Measurements from ENCODE around the gene MAP7.
"Not testable (repeated sequence)": the region's sequence is repeated elsewhere in the genome, so short reads cannot be mapped to it uniquely, and the experiment has no call there.

MAP7 gene

DNA sequence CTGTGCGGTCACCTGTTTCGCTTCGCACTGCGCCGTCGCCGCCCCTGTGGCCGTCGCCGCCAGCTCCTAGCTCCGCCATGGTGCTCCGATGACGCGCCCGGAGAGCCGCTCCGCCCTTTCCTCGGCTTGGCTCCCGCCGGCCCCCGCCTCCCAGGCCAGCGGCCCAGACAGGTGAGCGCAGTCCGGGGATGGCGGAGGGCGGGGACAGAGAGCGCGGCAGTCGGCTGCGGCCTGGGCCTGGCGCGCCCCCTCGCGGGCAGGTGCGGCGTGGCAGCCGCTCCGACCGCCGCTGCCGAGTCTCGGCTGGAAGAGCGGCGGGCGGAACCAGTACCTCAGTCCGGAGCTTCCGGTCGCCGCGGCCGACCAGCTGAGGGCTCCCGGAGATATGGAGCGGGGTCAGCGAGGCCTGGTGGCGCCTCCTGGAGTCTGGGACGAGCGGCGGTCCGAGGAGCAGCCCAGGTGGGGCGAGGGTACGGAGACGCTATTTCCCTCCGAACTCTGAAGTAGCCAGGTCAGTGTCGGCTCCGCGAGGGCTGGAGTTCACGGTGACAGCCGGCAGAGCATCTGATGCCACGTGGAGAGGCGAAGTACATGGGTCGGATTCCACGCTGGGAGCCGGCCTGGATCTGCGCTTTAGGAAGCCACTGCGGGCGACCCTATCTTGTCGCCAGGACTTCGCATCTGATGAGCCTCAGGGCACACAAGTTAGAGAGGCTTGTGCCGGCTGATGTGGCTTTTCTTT lies at the start of gene MAP7:
MAP7 (minus strand) TSS at position 93 of the 742 bp plus-strand sequence; CDS start at position 79, 14 bp downstream.
- peak; percentile 58 for DNase-seq

DNA sequence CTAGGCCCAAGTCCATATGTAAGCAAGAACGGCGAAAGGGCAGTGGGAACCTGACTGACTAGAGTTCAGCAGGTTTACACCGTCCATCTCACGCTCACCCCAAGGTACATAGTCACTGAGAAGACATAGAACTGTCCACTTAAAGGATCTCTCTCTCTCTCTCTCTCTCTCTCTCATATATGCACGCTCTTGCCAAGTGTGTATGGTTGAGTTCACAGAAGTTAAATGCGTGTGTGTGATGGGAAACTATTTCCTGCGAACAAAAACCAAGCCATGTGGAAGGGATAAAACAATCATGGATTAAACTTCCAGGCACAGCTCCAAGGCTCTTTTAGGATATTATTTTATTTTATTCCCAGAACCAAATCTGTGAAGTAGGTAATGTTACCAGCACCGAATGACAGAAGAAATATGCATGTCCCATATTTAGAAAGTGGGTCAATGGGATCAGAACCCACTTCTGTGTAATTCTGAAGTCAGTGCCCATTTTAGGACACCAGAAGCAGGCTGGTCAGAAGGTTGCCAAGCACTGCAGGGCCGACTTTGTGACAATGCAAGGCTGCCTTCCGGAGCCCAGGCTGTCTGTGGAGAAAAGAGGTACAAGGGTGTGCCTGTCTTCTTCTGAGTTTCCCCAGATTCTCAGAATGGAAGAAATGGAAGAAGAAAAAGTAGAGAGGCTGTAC lies 49.2 kb upstream of the MAP7 start:
- no peak for DNase-seq

DNA sequence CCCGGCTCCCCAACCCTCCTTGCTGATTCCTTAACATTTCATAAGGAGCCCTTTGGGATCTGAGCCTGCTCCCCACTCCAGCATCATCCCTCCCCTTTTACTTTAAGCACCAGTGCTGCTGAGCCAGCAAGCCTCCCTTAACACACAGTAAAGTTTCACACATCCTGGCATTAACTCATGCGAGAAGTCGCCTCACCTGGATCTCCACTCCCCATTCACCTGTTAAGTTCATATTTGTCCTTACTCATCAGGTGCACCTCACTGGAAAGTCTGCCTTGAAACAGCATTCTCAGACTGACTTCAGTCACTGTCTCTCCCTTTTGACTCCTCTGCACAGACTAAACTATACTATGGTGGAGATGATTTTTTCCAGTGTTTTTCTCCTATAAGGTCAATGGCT lies 47.8 kb upstream of the MAP7 start:
- no peak for DNase-seq

DNA sequence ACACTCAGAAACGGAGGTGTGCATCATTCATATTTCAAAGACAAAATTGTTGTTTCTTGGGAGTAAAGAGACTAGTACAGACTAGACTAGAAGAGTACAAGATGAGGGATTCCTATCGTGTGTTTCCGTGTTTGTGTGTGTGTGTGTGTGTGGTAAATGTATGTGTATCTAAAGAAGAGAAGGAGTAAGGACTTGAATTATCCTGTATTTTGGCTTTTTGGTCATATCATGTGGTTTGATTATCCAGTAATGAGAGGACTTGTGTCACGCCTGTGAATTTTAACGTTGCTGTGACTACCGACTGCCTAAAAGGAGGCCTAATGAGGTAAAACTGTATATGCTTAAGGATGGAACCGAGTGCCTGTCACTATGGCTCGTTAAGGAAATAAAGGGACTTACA lies 44.4 kb upstream of the MAP7 start:
- no peak for DNase-seq

DNA sequence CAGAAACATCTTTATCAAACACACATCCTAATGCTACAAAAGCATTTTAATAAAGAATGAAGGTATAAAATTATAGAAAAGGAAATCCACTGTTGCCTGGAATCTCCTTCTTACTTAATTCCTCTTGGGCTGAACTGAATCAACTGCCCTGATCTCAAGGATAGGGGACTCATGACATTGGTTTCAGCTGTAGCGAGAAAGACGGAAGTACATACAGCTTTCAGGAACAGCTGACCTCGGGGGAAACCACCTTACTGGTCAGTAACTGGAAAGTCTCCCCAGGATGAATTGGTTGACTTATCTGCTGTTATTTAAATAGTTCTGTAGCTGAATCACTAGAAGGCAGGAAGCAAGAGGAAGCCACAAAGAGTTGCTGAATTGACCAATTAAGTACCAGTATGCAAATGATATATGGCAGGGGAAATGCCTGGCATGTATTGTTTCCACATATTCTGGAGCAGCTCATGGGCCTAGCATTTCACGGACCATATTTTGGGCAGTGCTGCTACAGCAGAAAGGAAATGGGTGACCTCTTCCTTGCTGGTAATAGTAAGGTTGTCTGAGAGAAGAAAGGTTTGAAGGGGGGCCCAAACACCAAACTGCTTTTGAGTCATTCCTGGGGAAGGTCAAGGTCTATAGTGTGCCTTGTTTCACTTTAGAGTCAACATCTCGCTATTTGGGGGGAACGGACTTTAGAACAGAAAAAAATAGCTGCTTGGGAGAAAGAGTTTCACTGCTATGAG lies 43.7 kb upstream of the MAP7 start:
- no peak for DNase-seq

DNA sequence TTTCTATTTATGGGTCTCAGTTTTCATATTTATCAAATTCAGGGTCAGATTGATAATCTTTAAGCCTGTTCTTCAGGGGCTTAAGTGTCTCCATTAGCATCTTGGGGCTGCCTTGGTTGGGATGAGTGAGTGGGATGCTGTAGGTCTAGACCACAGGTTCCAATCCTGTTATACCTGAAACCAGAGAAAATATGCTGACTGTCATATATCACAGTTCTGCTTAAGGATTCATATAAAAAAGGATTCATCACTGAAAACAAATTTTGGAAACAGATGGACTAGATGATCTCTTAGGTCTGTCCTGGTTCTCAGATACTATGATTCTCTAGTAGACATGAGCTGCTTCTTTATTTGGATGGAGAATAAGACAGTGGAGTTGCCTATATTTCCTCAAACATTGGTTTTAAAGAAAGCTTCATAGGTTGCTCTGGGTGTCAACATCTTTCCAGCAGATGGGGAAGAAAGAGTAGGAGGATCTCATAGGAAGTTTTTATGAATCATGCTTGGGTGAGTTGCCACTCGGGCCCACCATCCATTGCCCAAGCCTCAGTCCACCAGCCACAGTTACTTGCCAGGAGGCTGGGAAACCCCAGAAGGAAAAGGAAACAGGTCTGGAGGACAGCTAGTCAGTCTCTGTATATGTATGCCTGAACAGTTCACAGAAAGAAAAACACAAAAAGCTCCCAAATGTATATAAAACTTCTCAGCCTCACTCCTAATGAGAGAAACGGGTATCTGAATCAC lies 42.9 kb upstream of the MAP7 start:
- DNase-seq = no peak

DNA sequence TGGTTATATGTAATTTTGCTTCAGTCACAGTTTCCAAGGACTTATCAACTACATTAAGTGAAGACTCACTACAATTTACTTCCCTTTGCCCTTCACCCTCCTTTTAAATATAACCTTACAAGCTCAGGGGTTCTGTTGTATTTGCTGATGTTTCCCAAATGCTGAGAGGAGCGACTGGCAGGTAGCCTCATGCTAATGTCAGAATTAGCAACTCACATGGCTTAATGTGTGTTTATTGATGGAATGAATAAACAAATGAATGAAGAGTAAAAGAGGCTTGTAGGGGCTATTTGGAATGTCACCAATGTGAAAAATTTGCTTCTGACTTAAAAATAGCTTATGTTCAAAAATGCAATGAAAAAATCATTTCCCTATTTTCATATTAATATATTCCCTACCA lies 41.4 kb upstream of the MAP7 start:
- no peak for DNase-seq

DNA sequence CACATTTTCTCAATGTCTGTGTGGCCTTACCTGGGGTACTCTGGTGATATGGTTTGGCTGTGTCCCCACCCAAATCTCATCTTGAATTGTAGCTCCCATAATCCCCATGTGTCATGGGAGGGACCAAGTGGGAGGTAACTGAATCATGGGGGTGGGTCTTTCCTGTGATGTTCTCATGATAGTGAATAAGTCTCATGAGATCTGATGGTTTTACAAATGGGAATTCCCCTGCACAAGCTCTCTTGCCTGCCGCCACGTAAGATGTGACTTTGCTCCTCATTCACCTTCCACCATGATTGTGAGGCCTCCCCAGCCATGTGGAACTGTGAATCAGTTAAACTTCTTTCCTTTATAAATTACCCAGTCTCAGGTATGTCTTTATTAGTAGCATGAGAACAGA lies 40.6 kb upstream of the MAP7 start:
- not testable (repeated sequence) for DNase-seq

DNA sequence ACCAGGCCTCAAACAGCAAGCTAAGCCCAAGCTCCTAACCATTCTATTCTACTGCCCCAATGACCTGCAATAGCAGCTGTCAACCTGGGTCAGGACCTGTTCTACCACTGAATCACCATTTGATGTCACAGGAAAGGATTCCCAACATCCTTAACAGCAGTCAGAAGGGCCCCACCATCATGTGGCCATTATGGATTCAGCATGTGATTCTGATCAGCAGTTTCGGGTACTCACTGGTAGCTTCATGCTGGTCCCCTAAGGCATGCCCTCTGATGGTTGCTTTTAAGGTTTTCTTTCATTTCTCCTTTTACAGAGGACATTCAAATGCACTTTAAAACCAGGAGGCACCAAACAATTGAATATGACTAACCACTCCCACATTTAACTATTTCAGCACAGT lies 37.3 kb upstream of the MAP7 start:
- no peak for DNase-seq

DNA sequence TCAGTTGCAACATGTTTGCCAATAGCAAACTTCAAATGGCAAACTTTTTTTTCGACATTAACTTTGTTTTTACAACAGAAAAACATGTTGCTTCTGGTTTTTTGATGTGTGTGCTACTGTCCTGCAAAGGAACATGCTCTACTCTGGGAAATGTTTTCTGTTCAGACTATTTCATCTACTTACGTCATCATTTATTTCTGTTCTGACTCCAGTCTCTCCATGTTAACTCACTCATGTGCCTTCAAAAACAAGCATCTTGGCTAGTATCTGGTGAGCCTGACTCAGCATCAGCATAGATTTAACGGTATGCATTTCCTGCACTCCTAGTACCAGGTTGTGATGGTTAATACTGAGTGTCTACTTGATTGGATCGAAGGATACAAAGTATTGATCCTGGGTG lies 36.1 kb upstream of the MAP7 start:
- DNase-seq = no peak

DNA sequence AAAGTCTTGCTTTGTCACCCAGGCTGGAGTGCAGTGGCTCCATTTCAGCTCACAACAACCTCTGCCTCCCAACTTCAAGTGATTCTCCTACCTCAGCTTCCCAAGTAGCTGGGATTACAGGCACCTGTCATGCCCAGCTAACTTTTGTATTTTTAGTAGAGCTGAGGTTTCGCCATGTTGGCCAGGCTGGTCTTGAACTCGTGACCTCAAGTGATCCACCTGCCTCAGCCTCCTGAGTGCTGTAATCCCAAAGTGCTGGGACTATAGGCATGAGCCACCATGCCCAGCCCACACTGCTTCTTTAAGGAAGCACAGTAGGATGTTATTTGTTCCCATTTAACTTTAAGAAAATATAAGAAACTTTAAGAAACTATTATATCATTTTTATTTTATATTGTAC lies 35.3 kb upstream of the MAP7 start:
- not testable (repeated sequence) for DNase-seq

DNA sequence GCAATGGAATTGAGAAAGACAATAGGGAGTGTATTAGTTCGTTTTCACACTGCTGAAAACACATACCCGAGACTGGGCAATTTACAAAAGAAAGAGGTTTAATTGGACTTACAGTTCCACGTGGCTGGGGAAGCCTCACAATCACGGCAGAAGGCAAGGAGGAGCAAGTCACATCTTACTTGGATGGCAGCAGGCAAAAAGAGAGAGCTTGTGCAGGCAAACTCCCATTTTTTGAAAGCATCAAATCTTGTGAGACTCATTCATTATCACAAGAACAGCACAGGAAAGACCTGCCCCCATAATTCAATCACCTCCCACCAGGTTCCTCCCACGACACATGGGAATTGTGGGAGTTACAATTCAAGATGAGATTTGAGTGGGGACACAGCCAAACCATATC lies 34.1 kb upstream of the MAP7 start:
- not testable (repeated sequence) for DNase-seq

DNA sequence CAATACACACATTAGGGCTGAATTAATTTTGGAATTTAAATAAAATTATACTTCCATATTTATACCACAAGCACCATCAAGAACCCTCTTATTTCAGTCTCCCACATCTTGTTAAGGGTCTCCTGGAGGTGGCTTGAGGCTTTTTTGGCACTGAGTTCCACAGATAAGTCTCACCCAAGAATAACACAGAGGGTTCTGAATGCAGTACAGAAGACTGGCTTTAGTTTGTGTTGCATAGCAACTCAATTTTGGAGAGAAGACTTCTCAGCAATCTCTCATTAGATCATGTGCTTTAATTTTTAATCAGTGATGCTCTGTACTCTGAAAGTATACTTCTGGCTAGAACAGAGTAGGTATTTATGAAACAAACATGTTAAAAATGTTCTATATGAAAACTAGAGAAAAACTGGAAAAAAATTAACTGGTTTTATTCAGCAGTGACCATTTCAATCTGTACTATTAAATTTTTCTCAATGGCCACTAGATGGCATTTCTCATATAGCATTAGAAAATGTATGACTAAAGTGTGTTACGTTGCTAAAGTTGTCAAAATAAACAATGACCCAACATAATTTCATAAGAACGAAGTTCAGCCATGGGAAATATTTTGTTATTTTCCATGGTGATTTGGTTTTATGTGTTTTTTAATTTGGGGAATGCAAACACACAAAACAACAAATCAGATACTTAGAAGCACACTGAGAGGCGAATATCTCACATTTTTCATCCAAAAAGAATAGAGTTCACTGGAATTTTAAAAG lies 32.7 kb upstream of the MAP7 start:
- no peak for DNase-seq

DNA sequence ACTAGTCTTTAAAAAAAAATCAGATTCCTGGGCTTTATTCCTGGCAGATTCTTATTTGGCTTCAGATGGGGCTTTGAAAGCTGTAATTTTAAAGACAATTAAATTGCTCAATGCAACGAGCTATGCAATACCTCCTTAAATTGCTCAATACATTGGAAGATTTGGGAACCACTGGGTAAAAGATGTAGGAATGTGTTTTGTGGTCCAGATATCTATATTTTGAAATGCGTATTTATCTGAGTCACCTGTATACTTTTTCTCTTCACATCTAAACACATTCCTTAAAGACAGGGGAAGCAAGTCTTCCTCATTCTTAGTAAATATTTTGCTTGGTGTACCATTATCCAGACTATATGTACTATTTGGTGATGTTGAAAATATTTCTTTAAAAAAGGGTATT lies 29.6 kb upstream of the MAP7 start:
- DNase-seq = no peak

DNA sequence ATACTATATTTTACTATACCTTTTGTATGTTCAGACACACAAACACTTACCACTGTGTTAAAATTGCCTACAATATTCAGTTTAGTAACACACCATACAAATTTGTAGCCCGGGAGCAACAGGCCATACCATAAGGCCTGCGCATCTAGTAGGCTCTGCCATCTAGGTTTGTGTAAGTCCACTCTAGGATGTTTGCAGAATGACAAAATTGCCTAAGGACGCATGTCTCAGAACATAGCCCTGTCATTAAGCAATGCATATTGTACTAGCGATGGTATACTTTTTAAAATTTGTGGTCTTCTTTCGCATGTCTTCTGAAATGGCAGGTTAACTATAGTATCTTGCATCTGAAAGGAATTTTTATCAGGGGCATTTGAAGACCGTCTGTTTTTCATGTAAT lies 26.6 kb upstream of the MAP7 start:
- no peak for DNase-seq

DNA sequence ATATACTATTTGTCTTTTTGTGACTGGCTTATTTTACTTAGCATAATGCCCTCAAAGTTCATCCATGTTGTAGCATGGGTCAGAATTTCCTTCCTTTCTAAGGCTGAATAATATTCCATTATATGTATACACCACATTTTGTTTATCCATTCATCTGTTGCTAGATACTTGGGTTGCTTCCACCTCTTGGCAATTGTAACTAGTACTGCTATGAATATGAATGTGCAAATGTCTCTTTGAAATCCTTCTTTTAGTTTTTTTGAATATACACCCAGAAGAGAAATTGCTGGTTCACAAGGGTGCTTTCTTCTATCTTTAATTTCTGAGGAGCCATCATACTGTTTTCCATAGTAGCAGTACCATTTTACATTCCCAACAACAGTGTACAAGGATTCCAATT lies 21.3 kb upstream of the MAP7 start:
- no peak for DNase-seq

DNA sequence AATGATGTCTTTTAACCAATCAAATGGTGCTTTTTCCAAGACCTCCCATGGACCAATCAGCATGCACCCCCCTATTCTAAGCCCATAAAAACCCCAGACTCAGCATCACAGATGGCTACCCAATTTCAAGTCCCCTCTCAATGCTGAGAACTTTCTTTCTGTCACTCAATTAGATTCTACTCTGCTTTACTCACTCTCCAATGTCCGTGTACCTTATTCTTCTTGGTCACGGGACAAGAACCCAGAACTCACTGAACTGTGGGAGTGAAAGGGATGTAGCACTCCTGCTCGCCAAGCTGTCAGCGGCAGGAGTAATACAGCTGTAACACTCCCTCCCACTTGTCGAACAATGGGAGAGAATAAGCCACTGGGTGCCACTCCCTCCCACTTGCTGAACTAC lies 20.8 kb upstream of the MAP7 start:
- no peak for DNase-seq

DNA sequence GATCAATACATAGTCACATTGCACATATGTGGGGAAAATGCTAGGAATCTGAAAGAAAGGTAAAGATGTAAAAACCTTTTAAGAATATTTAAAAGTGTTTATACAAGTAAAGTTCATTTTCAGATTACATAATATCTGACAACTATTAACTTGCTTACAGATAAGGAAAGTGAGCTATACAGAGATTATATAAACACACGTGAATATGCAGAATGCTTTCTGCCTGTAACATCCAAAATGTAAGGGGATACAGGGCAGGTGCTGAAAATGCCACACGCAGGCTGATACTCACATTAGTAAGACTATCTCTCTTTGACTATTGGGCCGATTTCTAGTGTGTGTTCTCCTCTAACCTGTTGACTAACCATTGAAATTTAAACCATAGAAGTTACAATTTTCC lies 17.9 kb upstream of the MAP7 start:
- no peak for DNase-seq

DNA sequence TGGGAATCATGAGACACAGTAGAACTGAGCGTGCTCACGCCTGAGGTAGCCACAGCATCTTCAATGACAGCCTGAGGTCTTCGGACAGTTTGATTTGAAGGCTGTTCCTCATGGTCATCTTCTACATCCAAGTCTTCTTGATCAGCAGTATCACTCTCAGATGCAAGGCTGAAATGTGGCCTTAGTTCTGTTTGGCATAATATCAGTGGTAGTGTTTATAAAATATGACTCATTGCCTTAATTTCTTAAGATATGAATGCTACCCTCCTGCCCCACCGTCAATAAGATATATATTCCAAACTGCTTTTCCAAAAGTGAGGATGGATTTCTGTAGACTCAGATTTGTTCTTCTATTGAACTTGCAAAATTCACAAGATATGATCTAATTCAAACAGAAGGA lies 17.5 kb upstream of the MAP7 start:
- DNase-seq = no peak

DNA sequence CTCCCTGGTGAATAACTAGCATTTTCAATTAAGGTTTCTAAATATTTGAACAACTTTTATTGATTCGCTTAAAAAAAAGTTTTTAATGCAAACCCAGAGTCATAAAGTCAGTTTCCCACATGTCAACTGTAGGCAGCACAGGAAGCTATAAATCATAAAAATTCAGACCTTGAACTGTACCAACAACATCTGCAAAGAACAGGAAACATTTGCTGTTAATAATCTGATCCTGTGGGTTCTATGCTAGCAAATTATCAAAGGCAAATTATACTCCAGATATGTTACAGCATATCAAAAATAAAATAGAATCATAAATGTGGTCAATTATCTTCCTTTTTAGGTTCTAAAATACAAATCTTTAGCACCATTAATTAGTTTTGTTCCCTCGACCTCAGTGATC lies 16.6 kb upstream of the MAP7 start:
- DNase-seq = no peak

DNA sequence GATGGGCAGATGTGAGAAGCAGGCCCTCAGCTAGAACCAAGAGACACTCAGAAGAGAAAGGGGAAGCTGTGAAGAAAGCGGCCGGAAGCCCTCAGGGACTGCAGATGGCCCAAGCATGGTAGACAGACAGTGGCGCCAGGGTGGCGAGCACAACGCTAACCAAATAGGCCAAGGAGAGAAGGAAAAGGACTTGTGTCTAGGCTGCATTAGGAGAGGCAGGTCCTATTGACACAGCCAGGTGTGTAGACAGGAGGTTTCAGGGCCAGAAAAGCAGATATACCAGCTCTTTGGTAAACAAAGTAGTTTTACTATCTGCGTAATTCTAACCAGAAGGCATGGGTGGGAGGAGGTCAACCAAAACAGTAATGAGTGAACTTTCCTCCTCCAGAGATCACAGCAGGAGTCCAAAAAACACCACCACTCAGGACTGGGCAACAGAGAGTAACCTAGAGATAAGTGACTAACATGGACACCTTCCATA lies 15.8 kb upstream of the MAP7 start:
- DNase-seq = no peak

DNA sequence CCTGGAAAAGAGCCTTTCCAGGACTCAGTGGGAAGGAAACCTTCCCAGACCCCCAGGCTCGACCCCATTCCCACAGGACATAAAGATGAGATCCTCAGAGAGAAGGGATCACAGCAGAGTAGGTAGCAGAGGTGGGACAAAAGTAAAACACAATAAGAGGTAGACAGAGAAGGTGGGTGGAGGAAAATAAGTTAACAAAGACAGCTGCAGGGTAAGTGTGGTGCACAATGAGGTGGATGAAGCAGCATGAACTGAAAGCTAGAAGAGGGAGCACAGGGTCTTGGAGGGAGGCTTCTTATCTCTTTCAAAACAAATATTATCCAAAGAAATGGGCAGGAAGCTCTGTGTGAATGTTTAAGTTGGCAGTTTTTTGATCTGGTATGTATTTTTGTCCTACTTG lies 14.0 kb upstream of the MAP7 start:
- no peak for DNase-seq

Measured in activated naive CD4-positive, alpha-beta T cell treated with anti-CD3 and anti-CD28 coated beads, Interleukin-2, amount 50 U/mL, for 16 hours (primary cell).